ENCODE data around the gene CAPZA1.

DNA sequence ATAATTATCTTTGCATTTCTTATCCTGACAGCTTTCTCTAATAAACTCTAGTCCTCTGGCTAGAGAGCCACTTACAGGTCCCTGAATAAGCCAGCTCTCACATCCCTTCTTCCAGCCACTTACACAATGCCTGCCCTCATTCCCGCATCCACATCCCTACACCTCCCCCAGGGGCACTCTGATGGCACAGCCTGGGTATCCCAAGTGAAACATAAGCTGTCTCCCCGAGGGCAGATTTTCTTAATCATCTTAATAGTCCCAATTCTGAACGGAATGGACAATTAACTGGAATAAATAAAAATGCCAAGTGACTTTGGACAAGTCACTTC lies 82.4 kb downstream of the CAPZA1 start:
- TF ChIP-seq, protein P1, sequence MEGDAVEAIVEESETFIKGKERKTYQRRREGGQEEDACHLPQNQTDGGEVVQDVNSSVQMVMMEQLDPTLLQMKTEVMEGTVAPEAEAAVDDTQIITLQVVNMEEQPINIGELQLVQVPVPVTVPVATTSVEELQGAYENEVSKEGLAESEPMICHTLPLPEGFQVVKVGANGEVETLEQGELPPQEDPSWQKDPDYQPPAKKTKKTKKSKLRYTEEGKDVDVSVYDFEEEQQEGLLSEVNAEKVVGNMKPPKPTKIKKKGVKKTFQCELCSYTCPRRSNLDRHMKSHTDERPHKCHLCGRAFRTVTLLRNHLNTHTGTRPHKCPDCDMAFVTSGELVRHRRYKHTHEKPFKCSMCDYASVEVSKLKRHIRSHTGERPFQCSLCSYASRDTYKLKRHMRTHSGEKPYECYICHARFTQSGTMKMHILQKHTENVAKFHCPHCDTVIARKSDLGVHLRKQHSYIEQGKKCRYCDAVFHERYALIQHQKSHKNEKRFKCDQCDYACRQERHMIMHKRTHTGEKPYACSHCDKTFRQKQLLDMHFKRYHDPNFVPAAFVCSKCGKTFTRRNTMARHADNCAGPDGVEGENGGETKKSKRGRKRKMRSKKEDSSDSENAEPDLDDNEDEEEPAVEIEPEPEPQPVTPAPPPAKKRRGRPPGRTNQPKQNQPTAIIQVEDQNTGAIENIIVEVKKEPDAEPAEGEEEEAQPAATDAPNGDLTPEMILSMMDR (IDR thresholded peaks at IDR 0.05 in 8 of 11, conservative IDR thresholded peaks at IDR 0.05 in 3 of 11), result no peak
- no peak for TF ChIP-seq POLR2AphosphoS5 (IDR thresholded peaks at IDR 0.05)
